Endothelial cell of umbilical vein (primary cell): ENCODE data around the gene SHISA7.

Experiments used
- EZH2 ChIP-seq: IDR thresholded peaks from 2 replicates; pipeline ENCODE4 v1.6.1; 2012; ENCODE audit warnings: borderline replicate concordance, low read depth, mild to moderate bottlenecking, moderate library complexity, low read length, inconsistent platforms; ENCODE audit not compliant: severe bottlenecking
- FOS ChIP-seq: IDR thresholded peaks from 2 replicates; pipeline ENCODE4 v1.6.1; 2011; ENCODE audit warnings: mild to moderate bottlenecking, low read length, moderate library complexity, borderline replicate concordance; ENCODE audit not compliant: insufficient read depth
- JUN ChIP-seq: IDR thresholded peaks from 2 replicates; pipeline ENCODE4 v1.6.1; 2011; ENCODE audit warnings: borderline replicate concordance, low read depth; ENCODE audit not compliant: insufficient read length, insufficient read depth
- MYC ChIP-seq: IDR thresholded peaks from one replicate; pipeline ENCODE4 v1.6.1; 2011; ENCODE audit warnings: mild to moderate bottlenecking, low read depth, low read length
- POLR2A ChIP-seq: IDR thresholded peaks from 2 replicates; pipeline ENCODE4 v1.6.1; 2012; ENCODE audit warnings: low read depth, mild to moderate bottlenecking, control low read depth, low read length
- POLR2AphosphoS5 ChIP-seq: IDR thresholded peaks from 2 replicates; pipeline ENCODE4 v1.6.1; 2012; ENCODE audit warnings: low read depth, mild to moderate bottlenecking, control low read depth, low read length, moderate library complexity; ENCODE audit not compliant: insufficient read depth
- TF ChIP-seq, protein P1 (sequence below), 2 donors: IDR thresholded peaks; 1 replicate in 1 of 2; 2 replicates in 1 of 2; pipeline ENCODE4 v1.5.1; 2011; ENCODE audit warnings: low read length in 2 of 2, mild to moderate bottlenecking in 2 of 2, moderate library complexity in 2 of 2, control low read depth in 1 of 2, inconsistent platforms in 1 of 2, low read depth in 1 of 2; ENCODE audit not compliant: insufficient read depth in 1 of 2; ENCODE audit errors: extremely low read depth in 1 of 2
- TF ChIP-seq, protein P2 (sequence below): IDR thresholded peaks from 2 replicates; pipeline ENCODE4 v1.6.1; 2011; ENCODE audit not compliant: insufficient read depth, insufficient read length

DNA sequence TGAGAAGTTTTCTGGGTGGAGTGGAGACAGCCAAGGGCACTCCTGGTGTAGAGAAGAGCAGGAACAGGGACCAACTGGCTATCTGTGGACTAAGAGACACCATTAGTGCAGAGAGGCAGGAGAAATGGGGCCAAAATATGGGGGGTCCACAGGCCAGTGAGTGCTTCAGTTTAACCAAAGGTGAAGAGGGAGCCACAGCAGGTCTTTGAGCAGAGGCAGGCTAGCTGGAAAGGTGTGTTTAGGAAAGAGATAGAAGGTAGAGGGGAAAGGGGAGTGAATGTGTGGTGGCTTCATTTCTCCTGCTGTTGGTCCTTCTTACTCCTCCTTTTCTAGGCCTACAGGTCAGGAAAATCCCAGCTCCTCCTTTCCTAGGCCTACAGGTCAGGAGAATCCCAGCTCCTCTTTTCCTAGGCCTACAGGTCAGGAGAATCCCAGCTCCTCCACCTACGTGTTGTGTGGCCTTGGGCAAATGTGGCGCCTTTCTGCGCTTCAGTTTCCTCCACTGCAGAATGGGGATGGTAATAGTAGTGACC, 60.5 kb downstream of the SHISA7 start:
- TF ChIP-seq, protein P1, sequence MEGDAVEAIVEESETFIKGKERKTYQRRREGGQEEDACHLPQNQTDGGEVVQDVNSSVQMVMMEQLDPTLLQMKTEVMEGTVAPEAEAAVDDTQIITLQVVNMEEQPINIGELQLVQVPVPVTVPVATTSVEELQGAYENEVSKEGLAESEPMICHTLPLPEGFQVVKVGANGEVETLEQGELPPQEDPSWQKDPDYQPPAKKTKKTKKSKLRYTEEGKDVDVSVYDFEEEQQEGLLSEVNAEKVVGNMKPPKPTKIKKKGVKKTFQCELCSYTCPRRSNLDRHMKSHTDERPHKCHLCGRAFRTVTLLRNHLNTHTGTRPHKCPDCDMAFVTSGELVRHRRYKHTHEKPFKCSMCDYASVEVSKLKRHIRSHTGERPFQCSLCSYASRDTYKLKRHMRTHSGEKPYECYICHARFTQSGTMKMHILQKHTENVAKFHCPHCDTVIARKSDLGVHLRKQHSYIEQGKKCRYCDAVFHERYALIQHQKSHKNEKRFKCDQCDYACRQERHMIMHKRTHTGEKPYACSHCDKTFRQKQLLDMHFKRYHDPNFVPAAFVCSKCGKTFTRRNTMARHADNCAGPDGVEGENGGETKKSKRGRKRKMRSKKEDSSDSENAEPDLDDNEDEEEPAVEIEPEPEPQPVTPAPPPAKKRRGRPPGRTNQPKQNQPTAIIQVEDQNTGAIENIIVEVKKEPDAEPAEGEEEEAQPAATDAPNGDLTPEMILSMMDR (IDR thresholded peaks at IDR 0.05; ENCODE audit: extremely low read depth in 1 of 2, insufficient read depth in 1 of 2, low read depth in 1 of 2, low read length in 2 of 2), result no peak
- no peak for TF ChIP-seq MYC
- no peak for TF ChIP-seq POLR2A
- TF ChIP-seq EZH2, result no peak
- TF ChIP-seq, protein P2, sequence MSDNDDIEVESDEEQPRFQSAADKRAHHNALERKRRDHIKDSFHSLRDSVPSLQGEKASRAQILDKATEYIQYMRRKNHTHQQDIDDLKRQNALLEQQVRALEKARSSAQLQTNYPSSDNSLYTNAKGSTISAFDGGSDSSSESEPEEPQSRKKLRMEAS, result no peak
- no peak for TF ChIP-seq FOS
- no peak for TF ChIP-seq POLR2AphosphoS5
- no peak for TF ChIP-seq JUN
